MM.1S (cell line): ENCODE data around the gene AGAP1.

Experiments used
- CTCF ChIP-seq: fragments of 300-600 bp; sonication (generic); IDR thresholded peaks from 2 replicates; pipeline ENCODE4 v1.5.1; 2016; ENCODE audit warnings: antibody characterized with exemption, low read length, mixed read lengths
- EZH2 ChIP-seq: fragments of 300-600 bp; sonication (generic); optimal IDR thresholded peaks from 2 replicates; pipeline ENCODE3; 2017; ENCODE audit warnings: low read depth, mild to moderate bottlenecking, antibody characterized with exemption, low read length, mixed read lengths

GRCh38 chr2:236136538-236136937 lies 642.7 kb downstream of the AGAP1 start:
- TF ChIP-seq CTCF: no peak
- no peak for TF ChIP-seq EZH2
